Transverse colon (tissue), 4 donors: Measurements from ENCODE around the gene HIGD2A. TPM values are rescaled to one million over a fixed set of nuclear protein-coding genes. Genes with fewer than 3 reads are reported as not detected.

Experiments
- DNase-seq: peaks from one replicate; pipeline ENCODE4 v3.0.0-alpha.2; 2019
- H3K27ac ChIP-seq, 4 donors: fragments of 200-600 bp; sonication (generic); 2 replicates each; pipeline ENCODE4 v1.5.1; 2016 to 2018; ENCODE audit warnings: inconsistent platforms in 4 of 4
- H3K27me3 ChIP-seq: fragments of 200-600 bp; sonication (generic); 2 replicates; pipeline ENCODE4 v1.5.1; 2017; ENCODE audit warnings: inconsistent platforms
- H3K36me3 ChIP-seq, 4 donors: fragments of 200-600 bp; sonication (generic); 2 replicates each; pipeline ENCODE4 v1.5.1; 2017 to 2019; ENCODE audit warnings: inconsistent platforms in 4 of 4
- H3K4me1 ChIP-seq, 4 donors: fragments of 200-600 bp; sonication (generic); 2 replicates each; pipeline ENCODE4 v1.5.1; 2017 to 2020; ENCODE audit warnings: inconsistent platforms in 4 of 4
- H3K4me3 ChIP-seq, 4 donors: fragments of 200-600 bp; sonication (generic); 1 replicate in 1 of 4; 2 replicates in 3 of 4; pipeline versions ENCODE4 v1.5.1 to v1.6.1; 2017 to 2019; ENCODE audit warnings: inconsistent platforms in 4 of 4
- H3K9me3 ChIP-seq, 2 donors: fragments of 200-600 bp; sonication (generic); 2 replicates each; pipeline ENCODE4 v1.5.1; 2017 to 2019; ENCODE audit warnings: inconsistent platforms in 2 of 2
- EP300 ChIP-seq: sonication (generic); formaldehyde crosslinking; IDR thresholded peaks from one replicate; pipeline ENCODE4 v1.6.1; 2017; ENCODE audit warnings: antibody characterized with exemption, low read depth
- POLR2A ChIP-seq: fragments of 450-650 bp; IDR thresholded peaks from one replicate; pipeline ENCODE4 v1.6.1; 2016; ENCODE audit warnings: antibody characterized with exemption, mild to moderate bottlenecking, moderate library complexity
- POLR2AphosphoS5 ChIP-seq, 3 donors: sonication (generic); formaldehyde crosslinking; IDR thresholded peaks; one replicate each; pipeline ENCODE4 v1.6.1; 2016; ENCODE audit warnings: antibody characterized with exemption in 3 of 3
- WGBS, 2 donors: methylation state at CpG; one replicate each; pipeline ENCODE4 v1.1.5; 2018; ENCODE audit warnings: low coverage in 1 of 2; 5-methylcytosine and 5-hydroxymethylcytosine counted together
- in situ Hi-C, 4 donors: fragments of 200-750 bp; cut with MboI; loops; one replicate each; pipeline versions ENCODE4 v1.15.0 to v1.15.1; 2017; ENCODE audit warnings: low sequenced_read_pairs in 3 of 4, low pct_ligation_motif_present in 1 of 4, low pct_unique_long_range_greater_than_20kb in 1 of 4
- intact Hi-C: fragments of 100-400 bp; cut with DNase I; formaldehyde crosslinking; loops from one replicate; pipeline ENCODE4 v1.15.1; 2023; ENCODE audit warnings: low total_unique reads
- total RNA-seq, 4 donors: library from RNA; depleted of rRNA; stranded (reverse); fragments of >200 nt; gene quantifications; one replicate each; pipeline ENCODE4 v1.1.0, GENCODE V29; 2016
- TF ChIP-seq, protein P1 (sequence below), 5 experiments: fragments of 200-600 bp in 3 of 5; fragments of 450-650 bp in 2 of 5; sonication (generic) in 3 of 5; IDR thresholded peaks; 1 replicate in 2 of 5; 2 replicates in 3 of 5; pipeline ENCODE4 v1.5.1; 2016 to 2017; ENCODE audit warnings: antibody characterized with exemption in 5 of 5, inconsistent platforms in 3 of 5, mild to moderate bottlenecking in 2 of 5, moderate library complexity in 1 of 5

Gene HIGD2A, protein sequence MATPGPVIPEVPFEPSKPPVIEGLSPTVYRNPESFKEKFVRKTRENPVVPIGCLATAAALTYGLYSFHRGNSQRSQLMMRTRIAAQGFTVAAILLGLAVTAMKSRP
- total RNA-seq = 100 to 1,000 TPM; 158 to 320 (median 207) TPM

GRCh38 chr5:176388444-176389134 is at the start of gene HIGD2A, which contains the start of gene NOP16:
Gene HIGD2A, plus strand, starts transcription at chr5:176388751. Its CDS starts 69 bp downstream, at chr5:176388820.
Gene NOP16, minus strand, starts transcription at chr5:176388598. Its CDS starts 59 bp downstream, at chr5:176388539.
- TF ChIP-seq EP300 (no peak), POLR2AphosphoS5 (IDR thresholded peaks at IDR 0.05) (peak; percentile 56 to 79 (median 74)), POLR2A (no peak)
- TF ChIP-seq, protein P1, sequence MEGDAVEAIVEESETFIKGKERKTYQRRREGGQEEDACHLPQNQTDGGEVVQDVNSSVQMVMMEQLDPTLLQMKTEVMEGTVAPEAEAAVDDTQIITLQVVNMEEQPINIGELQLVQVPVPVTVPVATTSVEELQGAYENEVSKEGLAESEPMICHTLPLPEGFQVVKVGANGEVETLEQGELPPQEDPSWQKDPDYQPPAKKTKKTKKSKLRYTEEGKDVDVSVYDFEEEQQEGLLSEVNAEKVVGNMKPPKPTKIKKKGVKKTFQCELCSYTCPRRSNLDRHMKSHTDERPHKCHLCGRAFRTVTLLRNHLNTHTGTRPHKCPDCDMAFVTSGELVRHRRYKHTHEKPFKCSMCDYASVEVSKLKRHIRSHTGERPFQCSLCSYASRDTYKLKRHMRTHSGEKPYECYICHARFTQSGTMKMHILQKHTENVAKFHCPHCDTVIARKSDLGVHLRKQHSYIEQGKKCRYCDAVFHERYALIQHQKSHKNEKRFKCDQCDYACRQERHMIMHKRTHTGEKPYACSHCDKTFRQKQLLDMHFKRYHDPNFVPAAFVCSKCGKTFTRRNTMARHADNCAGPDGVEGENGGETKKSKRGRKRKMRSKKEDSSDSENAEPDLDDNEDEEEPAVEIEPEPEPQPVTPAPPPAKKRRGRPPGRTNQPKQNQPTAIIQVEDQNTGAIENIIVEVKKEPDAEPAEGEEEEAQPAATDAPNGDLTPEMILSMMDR (IDR thresholded peaks at IDR 0.05) = peak in 2 of 5 experiments; percentile 56 to 65
- H3K27ac ChIP-seq = peak within 1 kb of the TSS; percentile 92 to 98 (median 96)
- H3K9me3 ChIP-seq = no peaks in the 10 kb centered on the region
- H3K4me3 ChIP-seq = peak within 1 kb of the TSS; percentile 60 to 78 (median 72)
- intact Hi-C loops (no loop called here), in situ Hi-C loops (no loop called here)
- 0 to 1% methylated on average over 4 to 45 of the region's 47 CpGs for WGBS, 2 donors
- DNase-seq = peak; percentile 100
- peaks cover 0 to 30% (median 18%) of the 10 kb centered on the region in 4 donors for H3K4me1 ChIP-seq
- no peaks in the 10 kb centered on the region for H3K27me3 ChIP-seq
- peaks cover 0 to 23% (median 8%) of the 10 kb centered on the region in 4 donors for H3K36me3 ChIP-seq

- DNase-seq = no peak
- WGBS, 2 donors = 85 to 92% methylated on average over 3 to 5 of the region's 5 CpGs
- in situ Hi-C loops (loop anchor here in 1 of 4 donors (25.0 kb wide), 1 partner anchor 602 kb away; no protein-coding TSS in a partner anchor), intact Hi-C loops (no loop called here)
- TF ChIP-seq POLR2AphosphoS5 (IDR thresholded peaks at IDR 0.05) (no peak), EP300 (no peak), POLR2A (no peak)
- TF ChIP-seq, protein P1 (IDR thresholded peaks at IDR 0.05) = no peak
- Histone ChIP-seq H3K27me3 (no peaks in the 10 kb centered on the region), H3K36me3 (peaks cover 0 to 12% (median 6%) of the 10 kb centered on the region in 4 donors), H3K4me1 (no peaks in the 10 kb centered on the region), H3K9me3 (no peaks in the 10 kb centered on the region), H3K27ac (no peak overlapping the region), H3K4me3 (no peak overlapping the region)
Measured at GRCh38 chr5:176339304-176339703, 49.2 kb upstream of the HIGD2A start.

GRCh38 chr5:176341325-176342157 is 47.0 kb upstream of the HIGD2A start:
- Histone ChIP-seq H3K27me3 (no peaks in the 10 kb centered on the region), H3K9me3 (no peaks in the 10 kb centered on the region), H3K36me3 (peaks cover 0 to 29% (median 11%) of the 10 kb centered on the region in 4 donors), H3K4me1 (no peaks in the 10 kb centered on the region), H3K27ac (no peak overlapping the region), H3K4me3 (no peak overlapping the region)
- intact Hi-C loops (no loop called here), in situ Hi-C loops (loop anchor here in 1 of 4 donors (25.0 kb wide), 1 partner anchor 604 kb away; no protein-coding TSS in a partner anchor)
- WGBS, 2 donors = 72 to 84% methylated on average over 2 of the region's 2 CpGs
- TF ChIP-seq EP300 (no peak), POLR2A (no peak), POLR2AphosphoS5 (IDR thresholded peaks at IDR 0.05) (no peak)
- TF ChIP-seq, protein P1 (IDR thresholded peaks at IDR 0.05) = no peak
- DNase-seq = no peak

- Histone ChIP-seq H3K4me3 (no peak overlapping the region), H3K36me3 (peaks cover 0 to 29% (median 11%) of the 10 kb centered on the region in 4 donors), H3K4me1 (no peaks in the 10 kb centered on the region), H3K27me3 (no peaks in the 10 kb centered on the region), H3K9me3 (no peaks in the 10 kb centered on the region), H3K27ac (no peak overlapping the region)
- intact Hi-C loops = no loop called here
- WGBS, 2 donors = 50 to 80% methylated on average over 1 of the region's 1 CpG
- DNase-seq = no peak
- TF ChIP-seq POLR2AphosphoS5 (IDR thresholded peaks at IDR 0.05) (no peak), POLR2A (no peak), EP300 (no peak)
- TF ChIP-seq, protein P1 (IDR thresholded peaks at IDR 0.05) = no peak
- in situ Hi-C loops = loop anchor here in 1 of 4 donors (25.0 kb wide), 1 partner anchor 605 kb away; no protein-coding TSS in a partner anchor
Measured at GRCh38 chr5:176342158-176342483, 46.4 kb upstream of the HIGD2A start.
